Stimulated activated CD8-positive, alpha-beta memory T cell treated with anti-CD3 and anti-CD28 coated beads, Interleukin-4, amount 100 ng/mL, for 24 hours (primary cell): ENCODE measurements around the gene ANKH.

Experiments used
- DNase-seq: peaks from one replicate; pipeline ENCODE4 v3.0.0-alpha.2; 2020; ENCODE audit warnings: low read depth

ANKH gene

DNA sequence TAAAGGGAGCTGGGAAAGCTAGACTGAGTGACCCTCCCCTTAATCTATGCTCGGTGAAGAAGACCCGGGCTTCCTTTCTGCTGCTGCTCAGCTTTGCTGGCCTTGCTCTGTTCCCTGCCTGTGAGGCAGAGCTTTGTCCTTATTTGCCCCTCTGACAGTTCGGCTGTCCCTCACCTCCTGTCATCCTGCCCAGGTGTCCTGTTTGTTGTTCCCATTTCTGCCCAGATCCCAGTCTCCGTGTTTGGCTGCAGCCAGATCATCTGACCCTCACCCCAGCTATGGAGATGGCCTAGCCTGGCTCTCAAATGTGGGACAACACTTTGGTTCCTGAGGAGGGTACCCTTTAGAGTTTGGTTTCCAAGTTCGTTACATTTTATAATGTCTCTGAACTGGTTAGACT, 186.8 kb downstream of the ANKH start:
- no peak for DNase-seq

DNA sequence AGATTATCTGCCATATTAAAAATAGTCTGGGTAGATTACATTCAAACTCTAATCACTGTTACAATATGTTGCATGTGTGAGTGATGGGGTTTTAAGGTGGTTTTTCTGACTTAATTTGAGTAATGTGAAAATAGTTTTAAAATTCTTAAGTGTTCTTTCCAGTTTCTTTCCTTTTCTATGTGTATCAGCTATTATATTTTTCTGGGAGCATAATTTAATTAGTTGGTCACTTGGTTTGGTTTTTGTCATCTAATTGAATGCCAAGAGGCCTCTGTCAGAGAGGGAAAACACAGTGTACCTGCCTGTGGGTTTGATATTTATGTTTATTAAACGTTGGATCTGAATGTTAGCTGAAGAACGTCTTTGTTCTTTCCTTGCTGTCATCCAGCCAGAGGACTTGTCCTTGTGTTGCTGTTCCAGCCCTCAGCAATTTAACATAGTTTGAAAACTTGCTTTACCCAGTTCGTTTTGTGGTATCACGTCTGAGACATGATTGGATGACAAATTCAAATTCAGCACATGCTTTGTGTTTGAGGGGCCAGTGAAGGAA, 187.6 kb downstream of the ANKH start:
- DNase-seq: no peak

DNA sequence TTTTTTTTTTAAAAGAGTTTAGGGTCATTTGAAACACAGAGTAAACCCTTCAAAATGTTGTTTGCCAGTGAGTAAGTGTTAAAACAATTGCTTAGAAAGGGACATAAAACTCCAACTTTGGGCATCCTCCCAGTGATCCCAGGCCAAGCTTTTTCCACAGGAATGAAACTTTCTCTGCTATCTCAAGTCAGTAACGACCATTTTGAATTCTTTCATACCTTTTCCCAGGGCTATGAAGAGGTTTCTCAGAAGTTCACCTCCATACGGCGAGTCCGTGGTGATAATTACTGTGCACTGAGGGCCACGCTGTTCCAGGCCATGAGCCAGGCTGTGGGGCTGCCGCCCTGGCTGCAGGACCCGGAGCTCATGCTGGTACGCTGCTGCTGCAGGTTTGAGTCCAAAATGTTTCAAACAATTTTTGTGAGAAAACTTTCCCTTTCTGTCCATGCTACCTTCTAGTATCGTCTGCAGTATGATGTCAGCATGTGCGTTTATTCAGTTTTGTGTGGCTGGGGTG, 190.3 kb downstream of the ANKH start:
- no peak for DNase-seq

DNA sequence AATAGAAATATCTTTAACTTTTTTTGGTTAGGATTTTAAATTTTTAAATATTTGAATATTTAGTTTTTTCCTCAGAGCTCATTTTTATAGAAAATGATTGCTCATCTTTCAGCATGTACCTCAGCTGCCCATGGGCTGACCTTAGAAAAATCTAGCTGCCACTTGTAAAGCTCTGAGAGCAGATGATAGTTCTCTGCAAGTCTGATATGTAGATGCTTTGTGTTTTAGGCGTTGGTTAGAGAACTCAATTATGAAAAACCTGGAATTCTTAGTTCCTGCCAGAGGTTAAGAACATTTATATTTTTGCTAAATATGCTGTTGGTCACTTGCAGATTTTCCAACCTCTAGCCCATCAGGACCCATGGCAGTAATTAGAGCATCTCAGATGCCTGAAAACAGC, 192.0 kb downstream of the ANKH start:
- DNase-seq: no peak

DNA sequence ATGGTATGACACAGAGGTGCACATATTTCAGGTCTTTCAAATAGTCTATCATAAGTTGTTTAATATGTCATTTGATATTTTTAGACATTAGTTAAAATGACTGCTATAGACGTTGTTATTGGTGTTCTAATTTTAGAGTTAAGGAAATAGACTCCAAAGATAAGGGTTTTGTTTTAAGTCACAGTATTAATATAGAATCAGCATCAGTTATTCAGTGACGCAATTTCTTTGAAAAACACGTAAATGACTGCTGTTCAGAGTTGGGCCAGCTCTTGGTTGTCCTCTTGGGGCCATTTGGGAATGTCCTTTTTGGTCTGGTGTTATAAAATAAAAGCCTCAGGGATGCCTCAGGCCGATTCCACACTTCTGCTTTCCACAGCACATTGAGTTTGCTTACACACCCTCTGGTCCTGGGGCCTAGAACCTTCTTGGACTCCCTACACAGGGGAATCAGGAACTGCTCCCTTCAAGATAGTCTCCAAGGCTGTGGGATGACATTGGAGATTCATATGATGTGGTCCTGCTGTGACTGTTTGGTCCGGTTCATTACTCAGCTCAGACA, 192.7 kb downstream of the ANKH start:
- no peak for DNase-seq

DNA sequence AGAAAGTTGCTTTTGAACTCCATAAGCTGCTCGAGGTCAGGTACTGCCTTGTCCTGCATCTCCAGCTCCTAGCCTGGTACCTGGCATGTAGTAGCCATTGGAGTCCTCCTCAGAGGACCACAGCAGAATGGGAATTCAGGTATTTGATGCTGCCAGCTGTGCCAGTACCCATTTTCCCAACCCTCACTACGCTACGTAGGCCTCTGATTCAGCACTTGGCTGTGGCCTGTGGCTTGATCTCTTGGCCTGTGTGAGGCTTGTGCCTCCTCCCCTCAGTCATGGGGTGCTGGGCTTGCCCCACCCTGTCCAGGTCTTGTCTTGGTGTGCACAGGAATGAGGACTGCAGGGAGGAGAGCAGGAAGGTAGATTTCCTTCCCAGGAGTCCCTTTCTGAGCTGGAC, 195.3 kb downstream of the ANKH start:
- DNase-seq: no peak

DNA sequence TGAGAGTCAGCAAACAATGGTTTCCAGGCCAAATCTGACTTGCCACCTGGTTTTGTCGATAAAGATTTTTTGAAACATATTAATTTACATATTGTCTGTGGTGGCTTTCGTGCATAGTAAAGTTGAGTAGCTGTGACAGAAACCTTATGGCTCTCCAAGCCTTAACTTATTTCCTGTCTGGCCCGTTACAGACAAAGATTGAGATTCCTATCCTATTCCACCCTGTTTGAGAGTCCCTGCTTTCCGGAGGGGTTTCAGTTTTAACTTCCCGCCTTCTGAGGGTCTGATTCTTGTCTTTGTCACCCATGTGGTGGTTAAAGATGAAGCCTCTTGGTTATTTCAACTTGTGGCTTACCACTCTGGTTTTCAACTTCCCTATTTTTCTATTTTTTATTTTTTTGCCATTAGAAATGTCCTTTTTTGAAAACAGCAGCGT, 195.7 kb downstream of the ANKH start:
- no peak for DNase-seq

DNA sequence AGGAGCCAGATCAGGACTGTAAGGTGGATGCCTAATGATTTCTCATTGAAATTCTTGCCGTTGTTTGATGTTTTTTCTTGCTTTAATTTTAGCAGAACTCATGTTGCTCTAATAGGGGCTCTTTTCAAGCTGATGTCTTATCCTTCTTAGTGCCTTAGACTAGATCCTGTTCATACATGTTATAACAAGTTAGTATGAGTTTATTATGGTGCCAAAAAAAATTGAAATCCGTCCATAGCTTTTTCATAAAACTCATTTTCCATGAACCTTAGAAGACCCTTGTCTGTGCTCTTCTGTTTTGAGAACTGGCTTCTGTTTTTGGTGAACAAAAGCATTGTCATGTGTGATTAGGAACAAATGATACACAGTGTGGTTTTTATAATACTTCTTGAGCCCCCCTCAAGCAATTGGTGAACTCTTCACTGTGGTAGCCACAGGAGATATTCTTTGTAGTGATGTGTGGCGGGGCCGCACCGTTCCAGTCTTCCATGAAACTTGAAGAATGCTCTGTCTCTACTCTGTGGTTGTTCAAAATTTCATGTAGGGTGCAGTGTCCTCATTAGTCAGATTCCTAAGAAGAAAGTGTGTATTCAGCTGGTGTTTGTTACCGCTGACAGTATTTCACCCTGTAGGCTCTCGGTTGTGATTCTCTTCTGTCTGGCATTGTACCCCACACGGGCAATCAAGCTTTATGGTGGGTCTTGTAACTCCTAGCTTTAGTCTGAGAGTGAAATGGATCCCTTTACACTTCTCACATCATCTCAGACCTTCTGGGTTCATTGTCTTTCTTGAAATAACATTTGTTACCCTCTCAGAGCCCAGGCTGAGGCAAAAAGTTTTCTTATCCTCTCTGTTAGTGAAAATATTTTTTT, 196.4 kb downstream of the ANKH start:
- DNase-seq: no peak

DNA sequence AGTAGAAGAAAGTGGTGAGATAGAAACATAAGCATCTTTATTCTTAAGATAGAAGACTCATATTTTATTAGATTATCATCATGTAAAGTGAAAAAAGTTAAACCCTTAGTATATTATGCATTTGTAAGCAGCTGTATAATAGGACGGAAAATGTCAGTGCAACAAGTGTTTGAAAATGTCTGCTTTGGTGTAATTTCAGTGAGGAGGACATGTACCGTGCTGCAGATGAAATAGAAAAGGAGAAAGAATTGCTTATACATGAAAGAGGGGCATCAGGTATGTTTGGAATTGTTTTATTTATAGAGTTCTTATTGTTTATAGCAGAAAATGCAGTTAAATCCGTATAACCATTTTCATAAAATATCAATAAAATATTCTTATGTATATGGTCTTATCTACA, 198.1 kb downstream of the ANKH start:
- no peak for DNase-seq

DNA sequence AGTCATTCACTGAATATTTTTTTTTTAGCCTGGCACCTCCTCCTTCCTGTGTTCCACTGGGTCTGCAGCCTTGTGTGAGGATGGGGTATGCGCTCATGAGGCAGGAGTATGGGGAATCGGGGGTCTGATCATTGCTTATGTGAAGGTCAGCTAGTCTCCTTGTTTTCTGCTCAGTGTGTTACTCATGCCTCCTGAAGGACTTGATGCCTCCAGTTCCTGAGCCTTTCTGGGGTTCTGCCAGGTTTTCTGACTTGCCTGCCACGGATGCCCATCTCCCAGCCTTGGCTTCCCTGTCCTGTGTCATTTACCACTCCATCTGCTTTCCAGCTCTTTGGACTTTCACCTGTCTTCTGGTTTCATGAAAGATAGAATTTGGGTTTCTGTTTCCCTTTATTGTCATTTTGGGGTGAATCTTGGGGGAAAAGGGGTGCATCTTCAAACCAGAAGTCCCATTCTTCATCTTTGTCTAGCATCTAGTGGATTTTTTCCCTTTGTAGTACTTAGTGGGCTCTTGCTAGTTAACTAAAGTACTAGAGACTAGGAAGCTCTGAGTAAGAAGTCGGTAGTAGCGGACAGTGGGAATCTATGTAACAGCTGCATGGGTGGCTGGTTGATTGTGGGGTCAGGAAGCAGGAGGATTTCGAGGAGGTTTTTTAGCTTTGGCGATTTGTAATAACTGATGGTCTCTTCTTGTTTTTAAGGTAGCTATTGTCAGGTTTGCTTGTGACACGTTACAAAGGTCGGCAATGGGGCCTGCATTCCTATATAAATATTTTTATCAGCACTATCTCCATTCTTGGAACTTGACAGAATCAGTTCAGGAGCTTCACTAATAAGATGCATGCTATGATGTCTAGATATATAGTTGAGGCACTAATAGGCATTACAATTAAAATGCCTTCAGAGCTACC, 198.8 kb downstream of the ANKH start:
- no peak for DNase-seq

DNA sequence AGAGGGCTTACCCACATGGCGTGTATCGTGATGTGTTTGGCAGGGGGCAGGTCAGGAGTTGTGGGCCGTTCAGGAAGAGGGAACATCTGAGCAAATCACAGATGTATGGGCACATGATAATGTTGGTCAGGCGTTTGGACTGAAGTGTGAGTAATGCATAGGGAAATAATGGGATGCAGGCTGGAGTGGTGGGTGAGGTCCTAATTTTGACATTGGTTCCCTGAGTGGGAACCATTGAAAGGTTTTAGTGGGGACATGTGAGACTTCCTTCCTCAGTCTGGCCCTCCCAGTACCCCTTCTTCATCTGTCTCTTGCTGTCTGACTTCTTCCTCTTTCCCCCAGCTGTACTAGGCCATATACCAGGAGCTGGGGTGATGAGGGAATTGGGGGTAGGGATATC, 199.5 kb downstream of the ANKH start:
- no peak for DNase-seq

DNA sequence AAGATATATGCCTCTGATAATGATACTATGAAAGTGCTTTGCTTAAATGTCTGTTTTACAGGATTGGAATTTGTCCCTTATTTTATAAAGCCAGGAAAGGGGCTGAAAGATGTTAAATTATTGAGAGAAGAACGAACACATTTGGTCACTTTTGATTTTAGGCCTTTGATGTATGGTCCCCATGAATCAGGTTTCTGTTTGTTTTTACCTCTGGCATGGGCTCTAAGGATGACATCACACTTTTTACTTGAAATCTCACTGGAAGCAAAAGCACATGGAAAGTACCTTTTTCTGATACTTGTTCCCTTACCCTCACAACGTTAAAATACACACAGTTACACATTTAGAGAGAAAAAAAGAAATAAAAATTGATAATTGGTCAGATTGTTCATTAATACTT, 200.2 kb downstream of the ANKH start:
- no peak for DNase-seq

DNA sequence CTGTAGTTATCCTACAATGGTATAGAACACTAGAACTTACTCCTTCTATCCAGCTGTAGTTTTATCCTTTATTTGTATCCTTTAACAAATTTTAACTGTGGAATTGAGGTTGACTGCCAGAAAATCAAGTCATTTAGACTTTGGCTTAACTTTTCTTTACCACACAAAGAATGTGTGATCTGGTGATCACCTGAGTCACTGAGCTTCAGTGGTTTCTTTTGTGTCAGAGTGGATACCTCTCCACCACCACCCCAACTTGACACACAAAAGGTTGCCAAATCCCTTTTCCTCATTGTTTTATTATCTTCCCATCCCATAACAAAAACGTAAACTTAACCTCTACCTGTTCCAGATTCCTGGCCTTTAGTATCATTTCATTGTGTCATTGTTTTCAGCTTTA, 201.6 kb downstream of the ANKH start:
- DNase-seq: no peak

DNA sequence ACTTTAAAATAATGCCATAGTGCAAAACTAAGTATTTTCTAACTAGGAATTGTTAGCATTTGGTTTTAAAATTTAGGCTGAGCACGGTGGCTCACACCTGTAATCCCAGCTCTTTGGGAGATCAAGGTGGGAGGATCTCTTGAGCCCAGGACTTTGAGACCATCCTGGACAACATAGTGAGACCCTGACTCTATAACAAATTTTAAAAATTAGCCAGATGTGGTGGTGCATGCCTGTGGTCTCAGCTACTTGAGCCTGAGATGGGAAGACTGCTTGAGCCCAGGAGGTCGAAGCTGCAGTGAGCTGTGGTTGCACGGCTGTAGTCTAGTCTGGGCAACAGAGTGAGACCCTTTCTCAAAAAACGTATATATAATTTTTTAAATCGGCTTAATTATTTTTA, 202.2 kb downstream of the ANKH start:
- DNase-seq: no peak

DNA sequence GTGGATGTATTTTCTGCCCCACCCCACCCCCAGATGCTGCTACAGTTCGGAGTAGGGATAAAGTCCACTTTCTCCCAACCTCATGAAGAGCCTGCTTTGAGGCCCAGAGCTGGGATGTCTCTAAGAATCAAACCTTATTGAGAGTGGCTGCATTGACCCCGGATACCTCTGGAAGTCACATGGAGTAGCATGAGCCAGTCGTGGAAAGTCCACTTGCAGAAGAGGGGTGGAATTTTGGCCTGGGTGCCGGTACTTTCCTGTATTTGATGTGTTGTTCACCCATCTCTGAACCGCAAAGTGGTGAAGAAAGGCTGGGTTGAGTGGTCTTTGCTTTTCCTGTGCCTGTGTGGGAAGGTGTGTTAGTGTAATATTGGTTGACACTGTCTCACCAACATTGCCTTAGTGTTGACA, 203.4 kb downstream of the ANKH start:
- peak; percentile 43 for DNase-seq

DNA sequence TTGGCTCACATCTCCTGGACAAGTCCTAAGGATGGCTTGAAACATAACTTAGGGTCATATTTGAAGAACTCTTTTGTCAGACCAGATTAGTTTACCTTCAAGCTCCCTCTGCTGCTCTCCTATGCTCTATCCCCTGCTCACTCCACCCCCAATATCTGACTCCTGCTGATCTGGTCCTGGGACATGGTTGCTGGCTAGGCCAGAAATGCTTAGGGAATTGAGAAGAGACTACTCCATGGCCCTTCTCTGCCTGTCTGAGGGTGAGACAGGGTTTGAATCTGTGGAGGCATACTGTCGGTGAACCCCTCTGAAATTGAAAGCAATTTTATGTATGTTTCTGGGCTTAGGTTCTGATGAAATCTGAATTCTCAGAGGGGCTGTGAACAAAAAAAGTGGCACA, 203.8 kb downstream of the ANKH start:
- DNase-seq: no peak

DNA sequence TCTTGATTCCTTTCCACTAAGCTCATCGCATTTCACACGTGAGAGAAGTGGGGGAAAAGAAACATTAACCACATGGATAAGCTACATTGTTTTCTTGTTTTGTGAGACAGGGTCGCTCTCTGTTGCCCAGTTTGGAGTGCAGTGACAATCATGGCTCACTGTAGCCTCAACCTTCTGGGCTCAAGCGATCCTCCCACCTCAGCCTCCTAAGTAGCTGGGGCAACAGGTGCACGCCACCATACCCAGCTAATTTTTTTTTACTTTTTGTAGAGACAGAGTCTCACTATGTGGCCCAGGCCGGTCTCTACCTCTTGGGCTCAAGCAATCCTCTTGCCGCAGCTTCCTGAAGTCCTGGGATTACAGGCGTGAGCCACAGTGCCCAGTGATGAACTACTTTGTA, 204.3 kb downstream of the ANKH start:
- DNase-seq: no peak

DNA sequence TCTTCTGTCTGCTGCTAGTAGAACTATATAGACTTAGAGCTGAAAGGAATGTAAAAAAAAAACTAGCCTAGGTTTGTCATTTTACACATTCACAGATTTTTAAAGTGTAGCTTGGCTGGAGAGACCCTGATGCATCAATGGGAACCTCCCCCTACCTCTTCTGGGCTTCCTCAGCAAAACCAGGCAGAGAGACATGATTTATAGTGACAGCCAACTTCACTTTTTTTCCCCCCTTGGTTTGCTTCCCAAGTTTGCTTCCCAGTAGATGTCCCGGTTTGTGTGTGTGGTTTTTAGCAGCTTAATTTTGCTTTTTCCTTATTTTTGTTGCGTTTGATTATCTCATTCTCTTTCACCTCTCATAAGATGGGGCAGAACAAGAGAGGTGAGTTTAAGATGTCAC, 205.2 kb downstream of the ANKH start:
- no peak for DNase-seq

DNA sequence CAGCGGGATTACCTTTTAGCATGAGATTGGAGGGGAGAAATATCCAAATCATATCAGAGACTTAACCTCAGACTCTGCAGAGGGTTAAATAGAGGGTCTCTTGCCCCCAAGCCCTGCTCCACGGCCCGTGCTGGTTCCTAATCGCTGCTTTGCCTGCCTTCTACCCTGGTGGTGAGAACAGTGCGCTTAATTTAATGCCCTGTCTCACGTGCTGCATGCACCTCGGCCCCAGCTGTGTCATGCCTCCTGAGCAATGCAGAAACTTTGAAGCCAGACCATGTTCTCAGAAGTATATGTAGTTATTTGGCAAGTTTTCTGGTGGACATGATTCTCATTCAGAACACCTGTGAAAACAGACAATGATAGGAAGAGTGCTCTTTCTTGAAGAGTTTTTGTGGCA, 205.6 kb downstream of the ANKH start:
- DNase-seq: no peak

DNA sequence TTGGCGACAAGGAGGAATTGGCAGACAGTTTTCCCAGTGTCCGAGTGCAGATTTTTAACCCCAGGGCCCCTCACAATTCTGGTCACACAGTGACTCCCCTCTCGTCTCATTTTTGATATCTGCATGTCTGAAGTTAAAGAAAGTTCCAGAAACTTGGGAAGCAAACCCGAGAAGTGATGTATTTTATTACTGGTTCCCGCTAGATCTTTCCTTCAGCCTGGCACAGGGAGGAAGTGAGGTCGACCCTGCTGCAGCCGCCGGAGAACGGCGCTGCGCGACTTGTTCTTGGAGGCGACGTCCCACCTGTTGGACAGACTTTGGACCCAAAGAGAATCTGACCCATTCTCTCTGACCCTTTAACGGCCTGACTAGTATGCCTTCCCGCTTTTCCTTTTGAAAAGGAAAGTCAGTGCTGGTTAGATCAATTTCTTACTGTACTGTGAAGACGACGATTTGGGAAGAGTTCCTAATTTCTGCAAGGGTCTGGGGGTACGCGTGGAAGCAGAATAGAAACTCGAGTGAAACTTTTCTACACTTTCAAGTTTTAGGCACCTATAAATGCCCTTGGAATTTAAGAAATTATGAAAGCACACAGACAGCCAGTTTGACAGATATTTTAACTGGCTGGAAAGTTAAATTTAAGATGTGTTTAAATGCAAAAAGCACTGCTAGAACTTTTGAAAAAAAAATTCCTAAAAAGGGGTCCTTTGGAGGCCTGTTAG, 206.3 kb downstream of the ANKH start:
- no peak for DNase-seq

DNA sequence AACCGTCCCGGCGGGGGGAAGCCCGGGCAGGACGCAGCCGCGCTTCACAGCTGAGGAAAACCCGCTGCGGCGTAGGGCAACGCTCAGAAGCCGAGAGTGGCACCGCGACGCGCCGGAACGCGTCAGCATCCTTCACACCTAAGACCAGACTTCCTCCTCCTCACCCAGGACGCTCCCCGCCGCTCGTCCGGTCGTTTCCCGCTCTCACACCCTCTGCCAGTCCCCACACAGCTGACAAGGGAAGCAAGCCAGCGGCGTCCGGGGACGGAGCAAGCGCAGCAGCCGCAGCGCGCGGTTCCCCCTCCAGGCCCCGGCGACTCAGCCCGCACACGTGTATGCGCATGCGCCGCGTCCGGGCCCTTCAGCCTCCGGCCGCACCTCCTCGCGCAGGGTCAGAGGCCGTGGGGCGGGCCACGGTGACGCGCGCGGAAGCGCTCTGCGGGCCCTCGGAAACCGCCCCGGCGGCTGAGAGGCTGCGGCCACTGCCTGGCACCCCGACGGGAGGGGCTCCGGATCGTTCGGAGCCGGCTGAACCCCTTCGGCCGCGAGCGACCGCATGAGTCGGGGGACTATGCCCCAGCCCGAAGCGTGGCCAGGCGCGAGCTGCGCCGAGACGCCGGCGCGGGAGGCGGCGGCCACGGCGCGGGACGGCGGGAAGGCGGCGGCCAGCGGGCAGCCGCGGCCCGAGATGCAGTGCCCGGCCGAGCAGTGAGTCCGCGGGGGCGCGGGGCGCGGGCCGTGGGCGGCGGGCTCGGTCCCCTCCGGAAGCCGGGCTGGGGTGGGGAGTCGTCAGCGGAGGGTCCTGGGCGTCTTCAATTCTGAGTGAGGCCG, 207.1 kb downstream of the ANKH start, which contains the start of gene OTULIN:
OTULIN (plus strand) TSS at position 449 of the 831 bp plus-strand sequence; CDS start at position 557, 108 bp downstream.
- DNase-seq: peak; percentile 84
